Neuron (in vitro differentiated cells): ENCODE measurements around the gene LITAFD.
"Not testable (repeated sequence)": the region's sequence is repeated elsewhere in the genome, so short reads cannot be mapped to it uniquely, and the experiment has no call there.

ENCODE experiments used
- H2AFZ ChIP-seq: one replicate; pipeline ENCODE4 v1.6.1; 2013; ENCODE audit warnings: low read depth, mild to moderate bottlenecking, inconsistent platforms, low read length, moderate library complexity
- H3K27me3 ChIP-seq: one replicate; pipeline ENCODE4 v1.6.1; 2013; ENCODE audit warnings: low read length; ENCODE audit not compliant: insufficient read depth
- H3K36me3 ChIP-seq: one replicate; pipeline ENCODE4 v1.6.1; 2013; ENCODE audit warnings: low read length; ENCODE audit not compliant: insufficient read depth
- H3K4me1 ChIP-seq: one replicate; pipeline ENCODE4 v1.6.1; 2013; ENCODE audit warnings: low read length; ENCODE audit not compliant: insufficient read depth
- H3K4me3 ChIP-seq: 2 replicates; pipeline ENCODE4 v1.5.1; 2013; ENCODE audit warnings: mild to moderate bottlenecking, low read length, moderate library complexity
- H3K9me3 ChIP-seq: one replicate; pipeline ENCODE4 v1.6.1; 2013; ENCODE audit warnings: low read length

The LITAFD gene

DNA sequence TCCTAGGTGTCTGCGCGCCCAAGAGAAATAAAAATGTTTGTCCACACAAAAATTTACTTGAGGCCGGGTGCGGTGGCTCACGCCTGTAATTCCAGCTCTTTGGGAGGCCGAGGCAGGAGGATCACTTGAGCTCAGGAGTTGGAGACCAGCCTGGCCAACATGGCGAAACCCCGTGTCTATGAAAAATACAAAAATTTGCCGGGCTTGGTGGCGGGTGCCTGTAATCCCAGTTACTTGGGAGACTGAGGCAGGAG, 12.2 kb upstream of the LITAFD start:
- peaks cover 29% of the 10 kb centered on the region for H3K4me1 ChIP-seq
- H3K4me3 ChIP-seq, H3K9me3 ChIP-seq, H2AFZ ChIP-seq, H3K36me3 ChIP-seq, H3K27me3 ChIP-seq: not testable (repeated sequence)

DNA sequence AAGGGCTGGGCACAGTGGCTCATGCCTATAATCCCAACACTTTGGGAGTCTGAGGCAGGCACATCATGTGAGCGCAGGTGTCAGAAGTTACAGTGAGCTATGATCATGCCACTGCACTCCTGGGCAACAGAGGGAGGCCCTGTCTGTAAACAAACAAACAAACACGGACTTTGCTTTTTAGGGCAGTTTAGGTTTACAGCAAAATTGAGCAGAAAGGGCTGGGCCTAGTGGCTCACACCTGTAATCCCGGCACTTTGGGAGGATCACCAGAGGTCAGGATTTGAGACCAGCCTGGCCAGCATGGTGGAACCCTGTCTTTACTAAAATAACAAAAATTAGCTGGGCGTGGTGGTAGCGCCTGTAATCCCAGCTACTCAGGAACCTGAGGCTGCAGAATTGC, 10.1 kb upstream of the LITAFD start:
- Histone ChIP-seq H3K4me1 (peaks cover 12% of the 10 kb centered on the region), H3K27me3 (no peaks in the 10 kb centered on the region), H3K4me3 (no peak overlapping the region), H2AFZ (no peak overlapping the region), H3K9me3 (no peaks in the 10 kb centered on the region), H3K36me3 (no peaks in the 10 kb centered on the region)

DNA sequence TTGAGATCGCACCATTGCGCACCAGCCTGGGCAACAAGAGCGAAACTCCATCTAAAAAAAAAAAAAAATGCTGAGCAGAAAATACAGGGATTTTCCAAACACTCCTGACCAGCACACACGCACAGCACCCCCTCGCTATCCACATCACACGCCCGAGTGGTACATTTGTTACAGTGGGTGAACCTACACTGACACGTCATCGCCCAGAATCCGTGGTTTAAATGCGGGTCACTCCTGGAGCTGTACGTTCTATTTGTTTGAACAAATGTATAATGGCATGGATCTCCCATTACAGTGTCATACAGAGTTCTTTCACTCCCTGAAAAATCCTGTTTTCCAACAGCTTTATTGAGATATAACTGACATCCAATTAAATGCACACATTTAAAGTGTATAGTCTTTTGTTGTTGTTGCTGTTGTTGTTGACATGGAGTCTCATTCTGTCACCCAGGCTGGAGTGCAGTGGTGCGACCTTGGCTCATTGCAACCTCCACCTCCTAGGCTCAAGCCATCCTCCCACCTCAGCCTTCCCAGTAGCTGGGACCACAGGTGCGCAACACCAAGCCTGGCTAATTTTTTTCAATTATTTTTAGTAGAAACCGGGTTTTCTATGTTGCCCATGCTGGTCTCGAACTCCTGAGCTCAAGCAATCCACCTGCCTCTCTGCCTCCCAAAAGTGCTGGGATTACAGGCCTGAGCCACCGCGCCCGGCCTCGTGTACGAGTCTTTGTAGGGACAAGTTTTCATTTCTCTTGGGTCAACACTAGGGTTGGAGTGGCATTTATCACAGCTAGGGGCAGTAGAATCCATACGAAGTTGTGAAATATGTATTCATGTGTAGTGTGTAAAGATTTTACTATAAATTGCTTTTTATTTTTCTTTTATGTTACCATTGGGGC, 8.9 kb upstream of the LITAFD start:
- Histone ChIP-seq H3K9me3 (no peaks in the 10 kb centered on the region), H3K4me1 (peaks cover 6% of the 10 kb centered on the region), H3K27me3 (no peaks in the 10 kb centered on the region), H3K4me3 (no peak overlapping the region), H2AFZ (no peak overlapping the region), H3K36me3 (no peaks in the 10 kb centered on the region)

DNA sequence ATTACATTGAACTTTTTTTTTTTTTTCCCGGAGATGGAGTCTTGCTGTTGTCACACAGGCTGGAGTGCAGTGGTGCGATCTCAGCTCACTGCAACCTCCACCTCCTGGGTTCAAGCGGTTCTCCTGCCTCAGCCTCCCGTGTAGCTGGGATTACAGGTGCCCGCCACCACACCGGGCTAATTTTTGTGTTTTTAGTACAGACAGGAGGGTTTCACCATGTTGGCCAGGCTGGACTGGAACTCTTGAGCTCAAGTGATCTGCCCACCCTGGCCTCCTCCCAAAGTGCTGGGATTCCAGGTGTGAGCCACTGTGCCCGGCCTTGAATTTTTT, 8.3 kb upstream of the LITAFD start:
- H3K4me3 ChIP-seq, H3K36me3 ChIP-seq, H3K27me3 ChIP-seq, H3K4me1 ChIP-seq, H3K9me3 ChIP-seq, H2AFZ ChIP-seq: not testable (repeated sequence)

DNA sequence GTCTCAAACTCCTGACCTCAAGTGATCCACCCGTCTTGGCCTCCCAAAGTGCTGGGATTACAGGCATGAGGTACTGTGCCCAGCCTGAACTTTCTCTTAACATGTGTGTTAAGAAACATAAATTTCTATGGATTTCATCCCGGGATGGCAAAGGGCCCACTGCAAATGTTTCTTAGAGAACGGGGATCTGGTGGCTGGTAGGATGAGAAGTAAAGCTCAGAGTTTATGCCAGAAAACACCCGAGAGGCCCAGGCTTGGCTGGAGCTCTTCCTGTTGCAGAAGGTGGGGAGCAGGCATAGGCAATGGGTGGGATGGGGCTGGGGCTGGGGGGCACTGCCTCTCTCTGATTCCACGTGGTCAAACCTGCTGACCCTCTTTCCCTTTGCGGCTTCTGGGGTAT, 7.8 kb upstream of the LITAFD start:
- H3K4me3 ChIP-seq = no peak overlapping the region
- no peaks in the 10 kb centered on the region for H3K9me3 ChIP-seq
- no peaks in the 10 kb centered on the region for H3K36me3 ChIP-seq
- peaks cover 3% of the 10 kb centered on the region for H3K4me1 ChIP-seq
- H3K27me3 ChIP-seq = no peaks in the 10 kb centered on the region
- H2AFZ ChIP-seq = no peak overlapping the region

DNA sequence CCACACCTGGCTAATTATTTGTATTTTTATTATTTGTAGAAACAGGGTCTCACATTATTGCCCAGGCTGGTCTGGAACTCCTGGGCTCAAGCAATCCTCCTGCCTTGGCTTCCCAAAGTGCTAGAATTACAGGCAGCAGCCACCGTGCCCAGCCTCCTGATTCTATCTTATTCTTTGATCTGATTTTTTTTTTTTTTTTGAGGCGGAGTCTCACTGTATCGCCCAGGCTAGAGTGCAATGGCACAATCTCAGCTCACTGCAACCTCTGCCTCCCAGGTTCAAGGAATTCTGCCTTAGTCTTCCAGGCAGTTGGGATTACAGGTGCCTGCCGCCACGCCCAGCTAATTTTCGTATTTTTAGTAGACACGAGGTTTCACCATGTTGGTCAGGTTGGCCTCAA, 6.8 kb upstream of the LITAFD start:
- H3K4me3 ChIP-seq, H3K36me3 ChIP-seq, H3K27me3 ChIP-seq, H3K9me3 ChIP-seq, H2AFZ ChIP-seq, H3K4me1 ChIP-seq: not testable (repeated sequence)

DNA sequence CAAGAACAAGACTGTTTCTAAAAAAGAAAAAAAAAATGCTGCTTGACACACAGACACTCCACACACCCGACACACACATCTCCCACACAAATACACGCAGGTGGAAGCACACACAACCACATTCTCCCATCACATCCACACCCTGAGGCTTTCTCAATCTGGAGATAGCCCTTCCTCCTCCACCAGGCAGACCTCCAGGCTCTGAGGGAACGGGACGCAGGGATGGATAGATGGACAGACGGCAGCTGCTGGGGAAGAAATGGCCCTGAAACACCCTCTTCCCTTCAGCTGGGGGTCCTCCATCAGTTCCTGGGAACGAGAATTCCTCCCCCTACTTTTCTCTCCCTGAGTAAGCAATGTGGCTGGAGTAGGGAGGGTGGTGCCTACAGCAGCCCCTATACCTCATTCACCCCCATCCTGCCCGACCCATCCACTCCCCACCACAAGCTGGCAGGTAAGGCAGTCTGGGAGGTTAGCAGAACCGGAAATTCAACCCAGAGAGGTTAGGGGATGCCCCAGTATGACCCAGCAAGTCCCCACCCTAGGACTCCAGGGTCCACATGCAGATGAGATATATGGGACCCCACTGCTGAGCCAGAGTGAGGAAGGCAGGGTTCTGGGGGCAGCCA, 4.1 kb upstream of the LITAFD start:
- H3K27me3 ChIP-seq = no peaks in the 10 kb centered on the region
- no peak overlapping the region for H3K4me3 ChIP-seq
- H2AFZ ChIP-seq = no peak overlapping the region
- no peaks in the 10 kb centered on the region for H3K4me1 ChIP-seq
- H3K36me3 ChIP-seq = no peaks in the 10 kb centered on the region
- H3K9me3 ChIP-seq = no peaks in the 10 kb centered on the region

DNA sequence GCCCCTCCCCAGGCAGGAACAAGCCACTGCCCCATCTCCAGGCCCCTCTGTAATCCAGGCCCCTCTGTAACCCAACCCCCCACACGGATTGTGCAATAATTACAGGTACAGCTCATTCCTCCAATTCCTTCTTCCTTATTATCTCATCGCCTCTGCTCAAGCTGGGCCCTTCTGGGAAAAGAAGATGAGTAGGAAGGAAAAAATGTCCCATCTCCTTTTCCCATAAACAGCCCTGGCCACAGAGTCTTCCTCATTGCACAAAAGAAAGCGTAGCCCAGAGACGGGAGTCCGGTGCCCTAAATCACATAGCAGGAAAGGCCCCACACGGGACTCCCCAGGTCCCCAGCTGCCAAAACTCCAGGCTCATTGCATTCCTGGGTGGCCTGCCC, 3.6 kb upstream of the LITAFD start:
- no peak overlapping the region for H3K4me3 ChIP-seq
- H3K36me3 ChIP-seq = no peaks in the 10 kb centered on the region
- H3K9me3 ChIP-seq = no peaks in the 10 kb centered on the region
- H2AFZ ChIP-seq = no peak overlapping the region
- H3K27me3 ChIP-seq = no peaks in the 10 kb centered on the region
- H3K4me1 ChIP-seq = no peaks in the 10 kb centered on the region

DNA sequence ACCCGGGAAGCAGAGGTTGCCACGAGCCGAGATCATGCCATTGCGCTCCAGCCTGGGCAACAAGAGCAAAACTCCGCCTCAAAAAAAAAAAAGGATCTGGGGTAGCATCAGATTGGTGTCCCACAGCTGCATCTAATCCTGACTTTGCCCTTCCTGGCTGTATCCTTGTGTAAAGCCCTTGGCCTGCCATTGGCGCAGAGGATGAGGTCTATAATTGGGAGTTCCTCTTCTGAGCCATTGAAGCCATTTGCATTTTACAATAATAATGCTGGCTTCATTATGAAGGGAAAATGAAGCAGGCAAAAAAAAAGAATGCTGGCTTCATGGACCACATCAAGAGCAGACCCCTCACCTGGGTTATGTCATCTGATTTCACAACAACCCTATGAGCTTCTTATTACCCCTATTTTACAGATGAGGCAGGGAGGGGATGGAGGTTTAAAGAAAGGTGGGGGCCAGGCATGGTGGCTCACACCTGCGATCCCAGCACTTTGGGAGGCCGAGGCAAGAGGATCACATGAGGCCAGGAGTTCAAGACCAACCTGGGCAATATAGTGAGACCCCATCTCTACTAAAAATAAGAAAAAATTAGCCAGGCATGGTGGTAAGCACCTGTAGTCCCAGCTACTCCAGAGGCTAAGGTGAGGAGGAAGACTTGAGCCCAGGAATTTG, 1.2 kb upstream of the LITAFD start:
- no peaks in the 10 kb centered on the region for H3K36me3 ChIP-seq
- H3K4me3 ChIP-seq = no peak overlapping the region
- no peaks in the 10 kb centered on the region for H3K4me1 ChIP-seq
- H2AFZ ChIP-seq = no peak overlapping the region
- H3K27me3 ChIP-seq = no peaks in the 10 kb centered on the region
- H3K9me3 ChIP-seq = no peaks in the 10 kb centered on the region

DNA sequence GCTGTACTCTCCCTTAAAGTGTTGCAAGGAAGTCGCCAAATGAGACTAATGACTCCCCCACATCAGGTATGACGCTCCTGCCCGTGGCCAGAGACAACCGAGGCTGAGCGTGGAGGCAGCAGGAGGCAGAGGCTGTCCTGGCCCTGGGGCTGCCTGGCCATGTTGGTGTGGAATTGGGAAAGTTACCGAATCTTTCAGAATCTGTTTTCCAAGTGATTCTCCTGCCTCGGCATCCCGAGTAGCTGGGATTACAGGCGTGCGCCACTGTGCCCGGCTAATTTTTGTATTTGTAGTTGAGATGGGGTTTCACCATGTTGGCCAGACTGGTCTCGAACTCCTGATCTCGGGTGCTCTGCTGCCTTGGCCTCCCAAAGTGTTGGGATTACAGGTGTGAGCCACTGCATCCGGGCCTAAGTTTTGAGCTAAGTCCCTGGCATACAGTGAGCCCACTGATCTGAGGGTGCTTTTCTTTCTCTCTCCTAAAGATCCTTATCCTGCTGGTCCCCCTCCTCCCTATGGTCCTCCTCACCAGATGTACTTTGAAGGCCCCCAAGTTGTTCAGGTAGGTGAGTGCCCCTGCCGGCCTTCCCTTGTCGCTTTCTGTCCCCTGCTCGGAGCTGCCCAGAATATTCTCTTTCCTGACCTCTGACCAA, 700 bp downstream of the LITAFD start:
- peaks cover 5% of the 10 kb centered on the region for H3K4me1 ChIP-seq
- H2AFZ ChIP-seq = no peak overlapping the region
- H3K36me3 ChIP-seq = peaks cover 6% of the 10 kb centered on the region
- no peaks in the 10 kb centered on the region for H3K27me3 ChIP-seq
- H3K4me3 ChIP-seq = no peak overlapping the region
- H3K9me3 ChIP-seq = no peaks in the 10 kb centered on the region

DNA sequence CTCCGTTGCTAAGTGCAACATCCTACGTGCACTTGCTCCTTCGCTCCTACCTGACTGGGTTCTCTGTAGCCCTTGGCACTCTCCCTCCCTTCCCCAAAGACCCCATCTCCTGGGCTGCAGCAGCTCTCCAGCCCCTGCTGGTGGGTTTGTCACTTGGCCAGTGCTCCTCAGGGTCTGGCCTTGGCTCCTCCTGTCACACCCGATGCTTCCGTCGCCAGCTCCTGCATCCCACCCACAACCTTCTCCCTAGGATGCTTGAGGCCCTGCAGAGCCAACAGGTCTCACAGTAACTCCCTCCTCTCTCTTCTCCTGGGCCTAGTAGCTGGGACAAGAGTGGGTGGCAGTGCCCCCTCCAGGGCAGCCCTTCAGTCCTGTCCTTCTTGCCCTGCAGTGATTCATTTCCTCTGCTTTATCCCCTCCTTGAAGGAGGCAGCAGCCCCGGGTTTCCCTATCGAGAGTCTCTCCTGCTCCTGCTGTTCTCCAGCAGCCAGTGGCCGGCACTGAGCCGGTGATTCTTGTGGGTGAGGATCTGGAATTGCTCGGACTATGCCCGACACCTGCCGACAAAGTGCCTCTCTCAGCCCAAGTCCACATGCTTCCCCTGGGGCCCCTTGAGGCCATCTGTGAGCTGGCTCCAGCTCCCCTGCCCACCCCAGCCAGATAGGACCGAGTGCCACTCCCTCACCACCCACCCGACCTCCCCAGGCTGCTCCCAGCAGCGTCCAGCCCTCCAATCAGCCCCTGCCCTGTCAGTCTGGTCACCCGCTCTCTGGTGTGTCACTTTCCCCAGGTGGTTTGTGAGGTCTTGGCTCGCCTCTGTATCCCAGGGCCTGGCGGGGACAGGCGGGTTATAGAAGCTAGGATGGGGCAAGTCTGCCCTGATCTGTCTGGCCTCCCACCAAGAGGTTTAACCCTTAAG, 3.8 kb downstream of the LITAFD start:
- no peaks in the 10 kb centered on the region for H3K9me3 ChIP-seq
- peaks cover 5% of the 10 kb centered on the region for H3K4me1 ChIP-seq
- peaks cover 30% of the 10 kb centered on the region for H3K36me3 ChIP-seq
- no peak overlapping the region for H2AFZ ChIP-seq
- H3K27me3 ChIP-seq = no peaks in the 10 kb centered on the region
- no peak overlapping the region for H3K4me3 ChIP-seq

DNA sequence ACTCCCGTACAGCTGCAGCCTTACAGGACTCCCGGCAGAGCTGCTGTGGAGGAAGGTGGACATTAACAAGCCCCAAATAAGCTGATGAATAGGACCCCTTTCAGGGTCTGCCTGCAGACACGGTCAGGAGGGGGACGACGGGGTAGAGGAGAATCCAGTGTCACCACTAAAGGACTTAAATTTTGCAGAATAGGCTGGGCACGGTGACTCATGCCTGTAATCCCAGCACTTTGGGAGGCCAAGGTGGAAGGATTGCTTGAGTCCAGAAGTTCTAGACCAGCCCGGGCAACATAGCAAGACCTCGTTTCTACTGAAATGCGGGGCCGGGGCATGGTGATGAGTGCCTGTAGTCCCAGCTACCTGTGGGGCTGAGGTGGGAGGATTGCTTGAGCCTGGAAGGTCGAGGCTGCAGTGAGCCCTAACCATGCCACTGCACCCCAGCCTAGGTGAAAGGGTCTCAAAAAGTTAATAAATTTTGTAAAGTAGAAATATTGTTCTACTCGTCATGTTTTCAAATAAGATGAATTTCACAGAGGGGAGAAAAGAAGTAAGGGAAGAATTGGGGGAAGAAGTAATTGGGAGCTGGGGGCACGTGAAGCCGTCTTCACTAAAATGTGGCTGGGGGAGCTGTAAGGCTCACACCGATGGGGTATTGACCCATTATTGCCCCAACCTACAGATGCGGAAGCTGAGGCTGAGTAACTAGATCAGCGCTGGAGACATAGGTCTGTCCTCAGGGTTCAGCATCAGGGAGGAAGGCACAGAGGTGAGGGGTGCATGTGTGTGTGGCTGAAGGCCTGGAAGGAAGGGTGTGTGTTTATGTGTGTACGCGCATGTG, 4.7 kb downstream of the LITAFD start:
- no peaks in the 10 kb centered on the region for H3K27me3 ChIP-seq
- H3K36me3 ChIP-seq = peaks cover 37% of the 10 kb centered on the region
- no peak overlapping the region for H3K4me3 ChIP-seq
- peaks cover 10% of the 10 kb centered on the region for H3K4me1 ChIP-seq
- H2AFZ ChIP-seq = no peak overlapping the region
- no peaks in the 10 kb centered on the region for H3K9me3 ChIP-seq
